Heart left ventricle (tissue), 16 donors: ENCODE results near the gene HSH2D. TPM values are rescaled to one million over a fixed set of nuclear protein-coding genes. Genes with fewer than 3 reads are reported as not detected.

Experiments used
- ATAC-seq, 4 donors: fragments of 200-7000 bp; cut with Tn5 transposase; one replicate each; pipeline ENCODE4 v1.9.1; 2020 to 2022; ENCODE audit warnings: moderate library complexity in 4 of 4, mild to moderate bottlenecking in 3 of 4, moderate number of reproducible peaks in 1 of 4
- DNase-seq, 5 donors: peaks; one replicate each; pipeline ENCODE4 v3.0.0-alpha.2; 2020
- H3K27ac ChIP-seq, 12 donors: fragments of 200-600 bp; sonication (generic) in 4 of 12; one replicate each; pipeline versions ENCODE4 v1.5.0 to v1.8.0; 2016 to 2022; ENCODE audit warnings: mild to moderate bottlenecking in 2 of 12
- H3K27me3 ChIP-seq, 9 donors: fragments of 200-600 bp; sonication (generic) in 2 of 9; one replicate each; pipeline versions ENCODE4 v1.5.1 to v1.8.0; 2016 to 2022; ENCODE audit warnings: mild to moderate bottlenecking in 3 of 9
- H3K36me3 ChIP-seq, 9 donors: fragments of 200-600 bp; sonication (generic) in 2 of 9; one replicate each; pipeline versions ENCODE4 v1.5.0 to v1.8.0; 2018 to 2022; ENCODE audit warnings: mild to moderate bottlenecking in 2 of 9
- H3K4me1 ChIP-seq, 12 donors: fragments of 200-600 bp; sonication (generic) in 4 of 12; one replicate each; pipeline versions ENCODE4 v1.5.0 to v1.8.0; 2016 to 2022; ENCODE audit warnings: mild to moderate bottlenecking in 3 of 12
- H3K4me3 ChIP-seq, 12 donors: fragments of 200-600 bp; sonication (generic) in 4 of 12; one replicate each; pipeline versions ENCODE4 v1.5.0 to v1.8.0; 2017 to 2022; ENCODE audit warnings: mild to moderate bottlenecking in 9 of 12, moderate library complexity in 4 of 12
- H3K9me3 ChIP-seq, 12 donors: fragments of 200-600 bp; sonication (generic) in 4 of 12; one replicate each; pipeline versions ENCODE4 v1.5.0 to v1.8.0; 2016 to 2022; ENCODE audit warnings: mild to moderate bottlenecking in 1 of 12
- POLR2A ChIP-seq, 2 donors: fragments of 450-650 bp; IDR thresholded peaks; one replicate each; pipeline ENCODE4 v1.6.1; 2017; ENCODE audit warnings: antibody characterized with exemption in 2 of 2, mild to moderate bottlenecking in 2 of 2, moderate library complexity in 2 of 2
- WGBS, 4 donors: extraction: QIAGEN DNeasy Blood & Tissue Kit in 2 of 4; methylation state at CpG; one replicate each; pipeline versions ENCODE4 v1.1.5 to v1.1.7; 2013 to 2018; 5-methylcytosine and 5-hydroxymethylcytosine counted together
- intact Hi-C, 10 donors: fragments of 100-400 bp; cut with DNase I; formaldehyde crosslinking; loops; one replicate each; pipeline versions ENCODE4 v1.11.1 to v1.14.2; 2022
- polyA plus RNA-seq, 2 donors: library from polyadenylated mRNA; stranded (reverse); fragments of 200-250 nt; gene quantifications; one replicate each; pipeline ENCODE4 v1.2.3, GENCODE V29; 2013
- total RNA-seq, 9 donors: library from RNA; depleted of rRNA in 2 of 9; stranded (reverse); fragments of >200 nt in 2 of 9; fragmentation: NEBNext Ultra II Directional in 3 of 9; extraction: Animal tissue kit (Norgen Biotek cat#: 25700) in 3 of 9; gene quantifications; one replicate each; pipeline versions ENCODE4 v1.1.0 to v1.2.4, GENCODE V29; 2016 to 2023
- TF ChIP-seq, protein P1 (sequence below), 12 donors: fragments of 200-600 bp; sonication (generic) in 4 of 12; IDR thresholded peaks; one replicate each; pipeline versions ENCODE4 v1.5.0 to v1.8.0; 2018 to 2022; ENCODE audit warnings: antibody characterized with exemption in 12 of 12, mild to moderate bottlenecking in 5 of 12
- donor health status: ischemic (EF 13 %, LVEDD 7.1; RV severe dilation, severe dysfunction).
- donor health status: healthy with polysubstance abuse.
- donor health status: DM: no; HTN: yes; CAD: no.
- donor health status: DM: no; HTN: no; CAD: no.
- donor health status: ischemic (EF 25% LVEDD 6.9; RV normal size, moderate dysfunction).
- donor health status: ischemic (EF 25% LVEDD 5.7; RV mildly dilated, moderate dysfunction).
- donor health status: healthy.
- donor health status: DM: yes; HTN: yes; CAD: no.
- donor health status: ischemic (EF 35%, LVEDD 5.7; RV mildly dilated, moderate dysfunction).
- donor health status: nonischemic (EF 11% LVEDD 7.7; RV severe dilation, severe dysfunction).
- donor health status: DM: yes; HTN: yes; CAD: no.
- donor health status: PGD.
- donor health status: ischemic (EF 29% LVEDD 5.4; RV normal size, mild dysfunction).
- donor health status: nonischemic (EF 23%, LVEDD 6.1; RV moderate dilation, normal function).

HSH2D gene
- total and polyA plus RNA-seq, 11 donors = 0.12 to 1.8 (median 0.30) TPM; not detected in 4

DNA sequence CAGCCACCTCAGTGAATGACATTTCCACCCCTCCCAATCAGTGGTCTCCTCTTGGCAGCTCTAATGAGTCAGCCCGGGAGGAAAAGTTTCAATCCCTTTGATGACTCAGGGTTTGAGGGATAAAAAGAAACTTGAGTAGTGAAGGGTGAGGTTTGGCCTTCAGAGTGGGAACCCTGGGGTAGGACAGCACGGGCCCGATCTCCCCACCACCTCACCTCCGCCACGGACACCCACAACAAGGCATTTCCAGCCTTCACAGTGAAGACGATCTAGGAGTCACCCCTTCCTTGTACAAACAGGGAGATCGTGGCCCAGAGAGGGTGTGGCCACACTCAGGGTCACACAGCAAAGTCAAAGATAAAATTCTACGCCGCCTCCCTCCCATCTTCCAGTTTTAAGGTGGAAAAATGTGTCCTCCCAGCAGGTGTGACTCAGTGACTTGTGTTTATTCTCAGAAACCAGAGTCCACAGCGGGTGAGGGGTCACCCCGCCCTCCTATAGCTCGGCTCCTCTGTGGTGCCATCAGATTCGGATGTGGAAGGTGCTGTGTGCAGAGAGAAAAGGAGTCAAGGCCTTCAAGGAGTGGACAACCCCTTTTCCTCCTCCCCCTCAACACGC, 17.6 kb downstream of the HSH2D start:
- H3K27ac ChIP-seq = no peak overlapping the region

DNA sequence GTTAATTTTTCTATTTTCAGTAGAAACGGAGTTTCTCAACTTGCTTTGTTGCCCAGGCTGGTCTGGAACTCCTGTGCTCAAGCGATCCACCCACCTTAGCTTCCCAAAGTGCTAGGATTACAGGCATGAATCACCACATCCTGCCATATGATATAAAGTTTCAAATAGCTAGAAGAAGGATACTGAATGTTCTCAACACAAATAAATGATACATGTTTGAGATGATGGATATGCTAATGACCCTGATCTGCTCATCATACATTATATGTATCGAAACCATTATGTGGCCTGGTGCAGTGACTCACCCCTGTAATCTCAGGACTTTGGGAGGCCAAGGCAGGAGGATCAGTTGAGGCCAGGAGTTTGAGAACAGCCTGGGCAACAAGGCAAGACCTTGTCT, 18.4 kb downstream of the HSH2D start:
- DNase-seq = no peak
- no peak for ATAC-seq
- no peaks in the 10 kb centered on the region for H3K9me3 ChIP-seq
- 80 to 91% (median 82%) methylated on average over 3 of the region's 3 CpGs for WGBS, 4 donors
- no peaks in the 10 kb centered on the region for H3K36me3 ChIP-seq
- H3K4me1 ChIP-seq = no peaks in the 10 kb centered on the region
- no peak overlapping the region for H3K27ac ChIP-seq
- H3K4me3 ChIP-seq = no peak overlapping the region
- intact Hi-C loops = no loop called here
- TF ChIP-seq POLR2A (IDR thresholded peaks at IDR 0.05) = no peak
- TF ChIP-seq, protein P1, sequence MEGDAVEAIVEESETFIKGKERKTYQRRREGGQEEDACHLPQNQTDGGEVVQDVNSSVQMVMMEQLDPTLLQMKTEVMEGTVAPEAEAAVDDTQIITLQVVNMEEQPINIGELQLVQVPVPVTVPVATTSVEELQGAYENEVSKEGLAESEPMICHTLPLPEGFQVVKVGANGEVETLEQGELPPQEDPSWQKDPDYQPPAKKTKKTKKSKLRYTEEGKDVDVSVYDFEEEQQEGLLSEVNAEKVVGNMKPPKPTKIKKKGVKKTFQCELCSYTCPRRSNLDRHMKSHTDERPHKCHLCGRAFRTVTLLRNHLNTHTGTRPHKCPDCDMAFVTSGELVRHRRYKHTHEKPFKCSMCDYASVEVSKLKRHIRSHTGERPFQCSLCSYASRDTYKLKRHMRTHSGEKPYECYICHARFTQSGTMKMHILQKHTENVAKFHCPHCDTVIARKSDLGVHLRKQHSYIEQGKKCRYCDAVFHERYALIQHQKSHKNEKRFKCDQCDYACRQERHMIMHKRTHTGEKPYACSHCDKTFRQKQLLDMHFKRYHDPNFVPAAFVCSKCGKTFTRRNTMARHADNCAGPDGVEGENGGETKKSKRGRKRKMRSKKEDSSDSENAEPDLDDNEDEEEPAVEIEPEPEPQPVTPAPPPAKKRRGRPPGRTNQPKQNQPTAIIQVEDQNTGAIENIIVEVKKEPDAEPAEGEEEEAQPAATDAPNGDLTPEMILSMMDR (IDR thresholded peaks at IDR 0.05) = no peak
- H3K27me3 ChIP-seq = peaks cover 0 to 4% (median 0%) of the 10 kb centered on the region in 9 donors

More for the DNA sequence above, 17.6 kb downstream of the HSH2D start:
- DNase-seq (no peak), ATAC-seq (no peak)
- Histone ChIP-seq H3K4me1 (no peaks in the 10 kb centered on the region), H3K9me3 (no peaks in the 10 kb centered on the region), H3K27me3 (no peaks in the 10 kb centered on the region), H3K4me3 (no peak overlapping the region), H3K36me3 (no peaks in the 10 kb centered on the region)
- TF ChIP-seq POLR2A (IDR thresholded peaks at IDR 0.05) = no peak
- TF ChIP-seq, protein P1 (IDR thresholded peaks at IDR 0.05) = no peak
- intact Hi-C loops = no loop called here
- 71 to 74% (median 73%) methylated on average over 14 of the region's 14 CpGs for WGBS, 4 donors

DNA sequence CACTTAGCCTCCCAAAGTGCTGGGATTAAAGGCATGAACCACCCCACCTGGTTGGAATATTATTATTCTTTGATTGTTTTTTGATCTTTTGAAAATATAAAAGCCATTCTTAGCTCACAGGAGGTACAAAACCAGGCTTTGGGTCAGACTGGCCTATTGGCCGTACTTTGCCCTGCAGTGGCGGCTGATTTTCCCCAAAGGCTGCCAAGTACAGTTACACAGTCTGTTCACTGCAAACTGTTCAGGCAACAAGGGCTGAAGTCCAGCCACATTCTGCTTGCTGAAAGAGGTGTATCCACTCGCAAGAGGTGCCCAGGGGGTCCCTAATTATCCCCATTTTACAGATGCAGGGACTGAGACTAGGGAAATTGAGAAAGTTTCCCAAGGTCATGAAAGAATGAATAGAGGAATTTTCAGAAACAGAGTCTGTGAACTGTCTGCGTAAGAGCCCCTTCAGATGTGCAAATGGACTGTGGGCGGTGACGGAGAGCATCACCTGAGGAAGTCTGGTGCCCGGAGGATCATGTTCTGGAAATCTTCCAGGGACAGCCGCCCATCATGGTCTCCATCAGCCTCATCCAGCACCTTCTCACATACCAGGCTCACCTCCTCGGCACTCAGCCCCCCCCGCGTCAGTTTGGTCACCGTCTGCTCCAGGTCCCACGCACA, 20.9 kb downstream of the HSH2D start:
- ATAC-seq = no peak
- whole genome bisulfite sequencing, 4 donors = 78 to 86% (median 81%) methylated on average over 13 of the region's 13 CpGs
- DNase-seq = no peak

DNA sequence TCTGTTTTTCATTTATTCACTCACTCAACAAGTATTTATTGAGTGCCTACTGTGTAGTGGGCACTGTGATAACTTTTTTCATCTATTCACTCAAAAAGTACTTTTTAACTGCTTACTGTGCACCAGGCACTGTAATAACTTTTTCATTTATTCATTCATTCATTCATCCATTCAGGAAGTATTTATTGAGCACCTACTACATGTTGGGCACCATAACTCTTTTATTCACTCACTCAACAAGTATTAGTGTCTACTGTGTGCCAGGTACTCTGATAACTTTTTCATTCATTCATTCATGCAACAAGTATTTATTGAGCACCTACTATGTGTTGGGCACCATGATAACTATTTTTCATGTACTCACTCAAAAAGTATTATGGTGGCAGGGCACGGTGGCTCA, 22.9 kb downstream of the HSH2D start:
- Histone ChIP-seq H3K4me1 (no peaks in the 10 kb centered on the region), H3K9me3 (no peaks in the 10 kb centered on the region), H3K4me3 (no peak overlapping the region), H3K36me3 (no peaks in the 10 kb centered on the region), H3K27ac (no peak overlapping the region), H3K27me3 (peaks cover 0 to 4% (median 0%) of the 10 kb centered on the region in 9 donors)
- ATAC-seq = no peak
- WGBS, 4 donors = 88 to 96% (median 93%) methylated on average over 1 of the region's 1 CpG
- TF ChIP-seq POLR2A (IDR thresholded peaks at IDR 0.05) = no peak
- TF ChIP-seq, protein P1 (IDR thresholded peaks at IDR 0.05) = no peak
- intact Hi-C loops = no loop called here
- DNase-seq = no peak

More for the DNA sequence above, 20.9 kb downstream of the HSH2D start:
- H3K9me3 ChIP-seq = no peaks in the 10 kb centered on the region
- H3K4me3 ChIP-seq = no peak overlapping the region
- TF ChIP-seq, protein P1 (IDR thresholded peaks at IDR 0.05) = no peak
- no peak for TF ChIP-seq POLR2A (IDR thresholded peaks at IDR 0.05)
- no peak overlapping the region for H3K27ac ChIP-seq
- no peaks in the 10 kb centered on the region for H3K4me1 ChIP-seq
- intact Hi-C loops = no loop called here
- peaks cover 0 to 4% (median 0%) of the 10 kb centered on the region in 9 donors for H3K27me3 ChIP-seq
- H3K36me3 ChIP-seq = no peaks in the 10 kb centered on the region
